GM10266 (cell line): ENCODE results near the gene CAPN9.

Experiments used
- DNase-seq: peaks from one replicate; pipeline ENCODE4 v3.0.0; 2012; ENCODE audit errors: extremely low spot score
- CTCF ChIP-seq: IDR thresholded peaks from 2 replicates; pipeline ENCODE4 v1.5.1; 2012; ENCODE audit warnings: mild to moderate bottlenecking, low read depth; ENCODE audit not compliant: control insufficient read depth, insufficient read depth; ENCODE audit errors: missing control alignments

The CAPN9 gene

GRCh38 chr1:230707732-230708630 is 39.2 kb upstream of the CAPN9 start:
- TF ChIP-seq CTCF: no peak
- no peak for DNase-seq

- no peak for DNase-seq
- no peak for TF ChIP-seq CTCF
Measured at GRCh38 chr1:230708631-230709580, 38.3 kb upstream of the CAPN9 start.

GRCh38 chr1:230709619-230710542 is 37.3 kb upstream of the CAPN9 start:
- TF ChIP-seq CTCF: no peak
- DNase-seq: no peak

GRCh38 chr1:230710543-230710904 is 36.7 kb upstream of the CAPN9 start:
- no peak for TF ChIP-seq CTCF

GRCh38 chr1:230711245-230711644 is 35.9 kb upstream of the CAPN9 start:
- DNase-seq: no peak
- no peak for TF ChIP-seq CTCF

More at GRCh38 chr1:230710543-230710904, 36.7 kb upstream of the CAPN9 start:
- no peak for DNase-seq

GRCh38 chr1:230712470-230712942 is 34.7 kb upstream of the CAPN9 start:
- no peak for DNase-seq

More at GRCh38 chr1:230712470-230712942, 34.7 kb upstream of the CAPN9 start:
- TF ChIP-seq CTCF: no peak
